ENCODE results near the gene MGLL. TPM values are rescaled to one million over a fixed set of nuclear protein-coding genes. Genes with fewer than 3 reads are reported as not detected.

The MGLL gene
- total RNA-seq, 1 donor from 2014 or later: 0.97 TPM

DNA sequence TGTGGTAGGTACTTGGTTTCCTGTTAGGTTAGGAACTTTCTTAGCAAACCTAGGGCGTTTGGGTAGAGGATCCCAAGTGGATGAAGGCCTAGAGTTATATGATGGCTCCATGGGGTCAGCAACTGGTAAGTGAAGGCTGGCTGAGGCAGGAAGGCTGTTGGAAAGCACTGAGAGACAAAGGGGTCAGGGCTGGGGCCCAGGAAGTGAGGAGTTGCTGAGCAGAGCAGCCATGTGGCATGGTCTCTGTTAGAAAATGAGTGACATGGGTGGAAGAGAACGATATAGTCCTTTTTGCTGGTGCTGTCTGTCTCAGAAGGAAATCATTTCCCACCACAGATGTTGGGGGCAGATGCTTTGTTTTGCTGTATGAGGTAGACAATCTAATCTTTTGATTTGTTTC lies 34.5 kb upstream of the MGLL start:
- no peaks in the 10 kb centered on the region for H3K36me3 Mint-ChIP-seq (ENCODE audit: low read depth, unreplicated experiment)
- DNase-seq (ENCODE audit: low spot score): no peak
- H3K9me3 Mint-ChIP-seq (ENCODE audit: unreplicated experiment): no peaks in the 10 kb centered on the region
- H3K27ac Mint-ChIP-seq (ENCODE audit: unreplicated experiment): no peak overlapping the region
- no peaks in the 10 kb centered on the region for H3K27me3 Mint-ChIP-seq (ENCODE audit: unreplicated experiment)
- H3K4me1 Mint-ChIP-seq (ENCODE audit: unreplicated experiment): no peaks in the 10 kb centered on the region
- TF ChIP-seq, protein P1, sequence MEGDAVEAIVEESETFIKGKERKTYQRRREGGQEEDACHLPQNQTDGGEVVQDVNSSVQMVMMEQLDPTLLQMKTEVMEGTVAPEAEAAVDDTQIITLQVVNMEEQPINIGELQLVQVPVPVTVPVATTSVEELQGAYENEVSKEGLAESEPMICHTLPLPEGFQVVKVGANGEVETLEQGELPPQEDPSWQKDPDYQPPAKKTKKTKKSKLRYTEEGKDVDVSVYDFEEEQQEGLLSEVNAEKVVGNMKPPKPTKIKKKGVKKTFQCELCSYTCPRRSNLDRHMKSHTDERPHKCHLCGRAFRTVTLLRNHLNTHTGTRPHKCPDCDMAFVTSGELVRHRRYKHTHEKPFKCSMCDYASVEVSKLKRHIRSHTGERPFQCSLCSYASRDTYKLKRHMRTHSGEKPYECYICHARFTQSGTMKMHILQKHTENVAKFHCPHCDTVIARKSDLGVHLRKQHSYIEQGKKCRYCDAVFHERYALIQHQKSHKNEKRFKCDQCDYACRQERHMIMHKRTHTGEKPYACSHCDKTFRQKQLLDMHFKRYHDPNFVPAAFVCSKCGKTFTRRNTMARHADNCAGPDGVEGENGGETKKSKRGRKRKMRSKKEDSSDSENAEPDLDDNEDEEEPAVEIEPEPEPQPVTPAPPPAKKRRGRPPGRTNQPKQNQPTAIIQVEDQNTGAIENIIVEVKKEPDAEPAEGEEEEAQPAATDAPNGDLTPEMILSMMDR (IDR thresholded peaks at IDR 0.05; ENCODE audit: unreplicated experiment): no peak
- no peak overlapping the region for H3K4me3 Mint-ChIP-seq (ENCODE audit: unreplicated experiment)

GRCh38 chr3:127855246-127855645 lies 32.9 kb upstream of the MGLL start:
- Mint-ChIP-seq H3K27ac (ENCODE audit: unreplicated experiment) (no peak overlapping the region), H3K27me3 (ENCODE audit: unreplicated experiment) (no peaks in the 10 kb centered on the region), H3K36me3 (ENCODE audit: low read depth, unreplicated experiment) (no peaks in the 10 kb centered on the region), H3K9me3 (ENCODE audit: unreplicated experiment) (no peaks in the 10 kb centered on the region), H3K4me3 (ENCODE audit: unreplicated experiment) (no peak overlapping the region), H3K4me1 (ENCODE audit: unreplicated experiment) (no peaks in the 10 kb centered on the region)
- DNase-seq (ENCODE audit: low spot score): no peak
- TF ChIP-seq, protein P1 (IDR thresholded peaks at IDR 0.05; ENCODE audit: unreplicated experiment): no peak

- H3K4me3 Mint-ChIP-seq (ENCODE audit: unreplicated experiment): no peak overlapping the region
- no peak overlapping the region for H3K27ac Mint-ChIP-seq (ENCODE audit: unreplicated experiment)
Observed at GRCh38 chr3:127853681-127854080, 31.4 kb upstream of the MGLL start.

DNA sequence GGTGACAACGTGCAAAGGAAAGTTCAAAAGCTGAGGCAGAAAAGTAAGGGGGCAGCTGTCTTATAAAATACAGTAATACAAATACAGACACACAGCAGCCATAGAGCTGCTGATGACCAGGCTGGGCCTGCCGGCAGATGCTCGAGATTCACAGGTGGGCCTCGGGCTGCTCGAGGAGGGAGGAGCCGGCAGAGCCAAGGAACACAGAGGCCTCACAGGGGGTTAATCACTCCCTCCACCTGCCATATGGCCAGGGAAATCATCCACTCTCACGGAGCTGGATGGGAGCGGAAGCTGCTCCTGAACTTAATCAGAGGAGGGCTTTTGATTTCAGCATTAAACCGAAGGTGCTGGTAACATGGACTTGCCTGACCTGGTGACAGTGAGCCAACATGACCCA lies 29.6 kb upstream of the MGLL start:
- no peaks in the 10 kb centered on the region for H3K27me3 Mint-ChIP-seq (ENCODE audit: unreplicated experiment)
- H3K4me1 Mint-ChIP-seq (ENCODE audit: unreplicated experiment): peaks cover 6% of the 10 kb centered on the region
- no peak for DNase-seq (ENCODE audit: low spot score)
- no peak overlapping the region for H3K27ac Mint-ChIP-seq (ENCODE audit: unreplicated experiment)
- H3K4me3 Mint-ChIP-seq (ENCODE audit: unreplicated experiment): no peak overlapping the region
- no peaks in the 10 kb centered on the region for H3K36me3 Mint-ChIP-seq (ENCODE audit: low read depth, unreplicated experiment)
- H3K9me3 Mint-ChIP-seq (ENCODE audit: unreplicated experiment): no peaks in the 10 kb centered on the region
- TF ChIP-seq, protein P1 (IDR thresholded peaks at IDR 0.05; ENCODE audit: unreplicated experiment): no peak

More at GRCh38 chr3:127853681-127854080, 31.4 kb upstream of the MGLL start:
- Mint-ChIP-seq H3K9me3 (ENCODE audit: unreplicated experiment) (no peaks in the 10 kb centered on the region), H3K36me3 (ENCODE audit: low read depth, unreplicated experiment) (no peaks in the 10 kb centered on the region), H3K4me1 (ENCODE audit: unreplicated experiment) (peaks cover 2% of the 10 kb centered on the region), H3K27me3 (ENCODE audit: unreplicated experiment) (no peaks in the 10 kb centered on the region)
- TF ChIP-seq, protein P1 (IDR thresholded peaks at IDR 0.05; ENCODE audit: unreplicated experiment): no peak
- no peak for DNase-seq (ENCODE audit: low spot score)

GRCh38 chr3:127849368-127849767 lies 27.1 kb upstream of the MGLL start:
- Mint-ChIP-seq H3K4me1 (ENCODE audit: unreplicated experiment) (peaks cover 6% of the 10 kb centered on the region), H3K9me3 (ENCODE audit: unreplicated experiment) (no peaks in the 10 kb centered on the region), H3K27me3 (ENCODE audit: unreplicated experiment) (no peaks in the 10 kb centered on the region), H3K36me3 (ENCODE audit: low read depth, unreplicated experiment) (no peaks in the 10 kb centered on the region), H3K27ac (ENCODE audit: unreplicated experiment) (no peak overlapping the region), H3K4me3 (ENCODE audit: unreplicated experiment) (no peak overlapping the region)
- no peak for DNase-seq (ENCODE audit: low spot score)
- TF ChIP-seq, protein P1 (IDR thresholded peaks at IDR 0.05; ENCODE audit: unreplicated experiment): no peak
